Measurements from ENCODE around the gene OR6S1. TPM values are rescaled to one million over a fixed set of nuclear protein-coding genes. Genes with fewer than 3 reads are reported as not detected.

The OR6S1 gene
- total and polyA plus RNA-seq, 2 donors (not counting 3 experiments of a cell fraction or from before 2014, with no cell fraction given): not detected

- H2AFZ ChIP-seq (ENCODE audit: low read depth, low read length): no peak overlapping the region
Observed at GRCh38 chr14:20632831-20633691, 8.4 kb downstream of the OR6S1 start.

More at GRCh38 chr14:20632831-20633691, 8.4 kb downstream of the OR6S1 start:
- H4K20me1 ChIP-seq (replicated peaks; ENCODE audit: control insufficient read depth, extremely low read depth, insufficient read depth, low read length): no peaks in the 10 kb centered on the region
- dilution Hi-C loops (cut with MboI; ENCODE audit: extremely low pct_ligation_motif_present, low sequenced_read_pairs): no loop called here
- H3K9ac ChIP-seq (replicated peaks; ENCODE audit: extremely low read depth, insufficient read depth, low read length): no peak overlapping the region
- DNase-seq (ENCODE audit: low read depth, low spot score): peak; percentile 61
- H3K27me3 ChIP-seq (ENCODE audit: control insufficient read depth in 2 of 2, insufficient read depth in 2 of 2, low read length in 2 of 2): peaks cover 17 to 34% of the 10 kb centered on the region in 2 experiments
- H3K4me2 ChIP-seq (ENCODE audit: insufficient read depth, low read length): peak overlapping the region; percentile 68
- no peaks in the 10 kb centered on the region for H3K9me3 ChIP-seq (replicated peaks; ENCODE audit: control insufficient read depth, insufficient read depth, low read length)
- FAIRE-seq: peak; percentile 85
- no peak overlapping the region for H3K27ac ChIP-seq (ENCODE audit: insufficient read depth, low read depth, low read length)
- peaks cover 24% of the 10 kb centered on the region for H3K4me1 ChIP-seq (ENCODE audit: control insufficient read depth, extremely low read depth, insufficient read depth, low read length)
- H3K4me3 ChIP-seq (replicated peaks in 1 of 3; ENCODE audit: insufficient read depth in 1 of 3, low read depth in 1 of 3, low read length in 3 of 3): peak overlapping the region in 2 of 3 experiments; percentile 17 to 49
- BruUV-seq (replicated peaks): no TSS peak
- no peak for TF ChIP-seq MYC (IDR thresholded peaks at IDR 0.05; ENCODE audit: low read depth, low read length)
- no peak for TF ChIP-seq POLR2A (IDR thresholded peaks at IDR 0.05; ENCODE audit: low read depth, low read length)
- TF ChIP-seq EZH2 (IDR thresholded peaks at IDR 0.05; ENCODE audit: borderline replicate concordance, low read depth, low read length, severe bottlenecking): peak; percentile 38
- no peak for TF ChIP-seq POLR2AphosphoS5 (IDR thresholded peaks at IDR 0.05; ENCODE audit: insufficient read depth, low read depth, low read length)
- peak; percentile 8 for TF ChIP-seq GATA2 (IDR thresholded peaks at IDR 0.05; ENCODE audit: insufficient read depth, insufficient read length, low read depth, low read length)
- TF ChIP-seq CTCF (IDR thresholded peaks at IDR 0.05; ENCODE audit: extremely low read depth in 1 of 2, insufficient read depth in 1 of 2, low read depth in 1 of 2, low read length in 2 of 2): no peak
- POLR2A ChIA-PET: no interaction called here
- CTCF ChIA-PET: interaction anchor here (3.0 kb wide), 2 partner anchors 19 to 49 kb away, joined by 17 to 20 read pairs; no protein-coding TSS in a partner anchor
- intact Hi-C loops (cut with micrococcal nuclease): loop anchor here (1.0 to 5.0 kb wide), 4 partner anchors 8 to 169 kb away; partner anchors contain the start of gene RNASE1
- H3K36me3 ChIP-seq (ENCODE audit: control insufficient read depth in 2 of 2, extremely low read depth in 1 of 2, insufficient read depth in 2 of 2, low read length in 2 of 2): no peaks in the 10 kb centered on the region
- no peaks in the 10 kb centered on the region for H3K79me2 ChIP-seq (ENCODE audit: control insufficient read depth, insufficient read depth, low read length)
- no peaks in the 10 kb centered on the region for H3K9me1 ChIP-seq (replicated peaks; ENCODE audit: control insufficient read depth, extremely low read depth, insufficient read depth, low read length)
